ENCODE data around the gene CCNE1.

CCNE1 gene

GRCh38 chr19:29811125-29812079, at the start of gene CCNE1:
CCNE1 (plus strand) TSS chr19:29811991; CDS start chr19:29812556, 565 bp downstream.
- H3K4me1 Mint-ChIP-seq (ENCODE audit: low read depth) = peaks cover 29% of the 10 kb centered on the region
- no peaks in the 10 kb centered on the region for H3K9me3 Mint-ChIP-seq
- H3K4me3 Mint-ChIP-seq = peak within 1 kb of the TSS; percentile 96
- peak within 1 kb of the TSS; percentile 79 for H3K27ac Mint-ChIP-seq
- no peaks in the 10 kb centered on the region for H3K27me3 Mint-ChIP-seq (ENCODE audit: low read depth)
- H3K36me3 Mint-ChIP-seq (ENCODE audit: low read depth) = peaks cover 28% of the 10 kb centered on the region

GRCh38 chr19:29763196-29763595, 48.6 kb upstream of the CCNE1 start:
- Mint-ChIP-seq H3K27ac (no peak overlapping the region), H3K36me3 (ENCODE audit: low read depth) (no peaks in the 10 kb centered on the region), H3K9me3 (no peaks in the 10 kb centered on the region), H3K4me3 (no peak overlapping the region), H3K27me3 (ENCODE audit: low read depth) (peaks cover 4% of the 10 kb centered on the region), H3K4me1 (ENCODE audit: low read depth) (peaks cover 3% of the 10 kb centered on the region)

- Mint-ChIP-seq H3K27ac (no peak overlapping the region), H3K4me3 (no peak overlapping the region), H3K4me1 (ENCODE audit: low read depth) (peaks cover 3% of the 10 kb centered on the region)
Observed at GRCh38 chr19:29764361-29764760, 47.4 kb upstream of the CCNE1 start.

GRCh38 chr19:29766100-29766499, 45.7 kb upstream of the CCNE1 start:
- H3K27me3 Mint-ChIP-seq (ENCODE audit: low read depth) = peaks cover 4% of the 10 kb centered on the region
- no peak overlapping the region for H3K27ac Mint-ChIP-seq
- no peaks in the 10 kb centered on the region for H3K36me3 Mint-ChIP-seq (ENCODE audit: low read depth)
- no peak overlapping the region for H3K4me3 Mint-ChIP-seq
- no peaks in the 10 kb centered on the region for H3K9me3 Mint-ChIP-seq
- peaks cover 6% of the 10 kb centered on the region for H3K4me1 Mint-ChIP-seq (ENCODE audit: low read depth)

More at GRCh38 chr19:29764361-29764760, 47.4 kb upstream of the CCNE1 start:
- H3K36me3 Mint-ChIP-seq (ENCODE audit: low read depth) = no peaks in the 10 kb centered on the region
- no peaks in the 10 kb centered on the region for H3K9me3 Mint-ChIP-seq
- H3K27me3 Mint-ChIP-seq (ENCODE audit: low read depth) = peaks cover 4% of the 10 kb centered on the region

GRCh38 chr19:29767039-29767735, 44.6 kb upstream of the CCNE1 start:
- Mint-ChIP-seq H3K36me3 (ENCODE audit: low read depth) (no peaks in the 10 kb centered on the region), H3K27ac (no peak overlapping the region), H3K9me3 (no peaks in the 10 kb centered on the region)

GRCh38 chr19:29768166-29768565, 43.6 kb upstream of the CCNE1 start:
- Mint-ChIP-seq H3K4me3 (no peak overlapping the region), H3K9me3 (no peaks in the 10 kb centered on the region), H3K27me3 (ENCODE audit: low read depth) (peaks cover 4% of the 10 kb centered on the region), H3K4me1 (ENCODE audit: low read depth) (peaks cover 13% of the 10 kb centered on the region), H3K36me3 (ENCODE audit: low read depth) (no peaks in the 10 kb centered on the region), H3K27ac (no peak overlapping the region)

More at GRCh38 chr19:29767039-29767735, 44.6 kb upstream of the CCNE1 start:
- Mint-ChIP-seq H3K4me1 (ENCODE audit: low read depth) (peaks cover 13% of the 10 kb centered on the region), H3K4me3 (no peak overlapping the region), H3K27me3 (ENCODE audit: low read depth) (peaks cover 4% of the 10 kb centered on the region)

GRCh38 chr19:29769997-29770396, 41.8 kb upstream of the CCNE1 start:
- Mint-ChIP-seq H3K27ac (no peak overlapping the region), H3K36me3 (ENCODE audit: low read depth) (no peaks in the 10 kb centered on the region), H3K9me3 (no peaks in the 10 kb centered on the region), H3K4me3 (no peak overlapping the region), H3K4me1 (ENCODE audit: low read depth) (peaks cover 13% of the 10 kb centered on the region), H3K27me3 (ENCODE audit: low read depth) (no peaks in the 10 kb centered on the region)

- H3K36me3 Mint-ChIP-seq (ENCODE audit: low read depth) = no peaks in the 10 kb centered on the region
- H3K9me3 Mint-ChIP-seq = no peaks in the 10 kb centered on the region
- H3K27ac Mint-ChIP-seq = no peak overlapping the region
- peaks cover 13% of the 10 kb centered on the region for H3K4me1 Mint-ChIP-seq (ENCODE audit: low read depth)
- no peaks in the 10 kb centered on the region for H3K27me3 Mint-ChIP-seq (ENCODE audit: low read depth)
- H3K4me3 Mint-ChIP-seq = no peak overlapping the region
Observed at GRCh38 chr19:29770648-29771047, 41.1 kb upstream of the CCNE1 start.

GRCh38 chr19:29771708-29772414, 39.9 kb upstream of the CCNE1 start:
- no peaks in the 10 kb centered on the region for H3K9me3 Mint-ChIP-seq
- no peak overlapping the region for H3K27ac Mint-ChIP-seq
- no peaks in the 10 kb centered on the region for H3K27me3 Mint-ChIP-seq (ENCODE audit: low read depth)
- no peak overlapping the region for H3K4me3 Mint-ChIP-seq
- H3K36me3 Mint-ChIP-seq (ENCODE audit: low read depth) = no peaks in the 10 kb centered on the region
- H3K4me1 Mint-ChIP-seq (ENCODE audit: low read depth) = peaks cover 13% of the 10 kb centered on the region

- H3K27me3 Mint-ChIP-seq (ENCODE audit: low read depth) = no peaks in the 10 kb centered on the region
- H3K27ac Mint-ChIP-seq = no peak overlapping the region
- no peaks in the 10 kb centered on the region for H3K9me3 Mint-ChIP-seq
- H3K4me1 Mint-ChIP-seq (ENCODE audit: low read depth) = peaks cover 13% of the 10 kb centered on the region
- no peaks in the 10 kb centered on the region for H3K36me3 Mint-ChIP-seq (ENCODE audit: low read depth)
- H3K4me3 Mint-ChIP-seq = no peak overlapping the region
Observed at GRCh38 chr19:29772696-29773095, 39.1 kb upstream of the CCNE1 start.

- Mint-ChIP-seq H3K4me1 (ENCODE audit: low read depth) (peaks cover 13% of the 10 kb centered on the region), H3K27ac (no peak overlapping the region), H3K27me3 (ENCODE audit: low read depth) (no peaks in the 10 kb centered on the region), H3K4me3 (no peak overlapping the region), H3K9me3 (no peaks in the 10 kb centered on the region), H3K36me3 (ENCODE audit: low read depth) (no peaks in the 10 kb centered on the region)
Observed at GRCh38 chr19:29773141-29773540, 38.6 kb upstream of the CCNE1 start.

- Mint-ChIP-seq H3K4me3 (no peak overlapping the region), H3K4me1 (ENCODE audit: low read depth) (peaks cover 13% of the 10 kb centered on the region), H3K27ac (no peak overlapping the region), H3K36me3 (ENCODE audit: low read depth) (no peaks in the 10 kb centered on the region), H3K27me3 (ENCODE audit: low read depth) (no peaks in the 10 kb centered on the region), H3K9me3 (no peaks in the 10 kb centered on the region)
Observed at GRCh38 chr19:29774126-29774525, 37.7 kb upstream of the CCNE1 start.

GRCh38 chr19:29777781-29778309, 33.9 kb upstream of the CCNE1 start:
- Mint-ChIP-seq H3K4me3 (no peak overlapping the region), H3K36me3 (ENCODE audit: low read depth) (no peaks in the 10 kb centered on the region), H3K9me3 (no peaks in the 10 kb centered on the region), H3K4me1 (ENCODE audit: low read depth) (no peaks in the 10 kb centered on the region), H3K27ac (no peak overlapping the region), H3K27me3 (ENCODE audit: low read depth) (no peaks in the 10 kb centered on the region)

- no peaks in the 10 kb centered on the region for H3K36me3 Mint-ChIP-seq (ENCODE audit: low read depth)
- H3K4me3 Mint-ChIP-seq = no peak overlapping the region
- H3K4me1 Mint-ChIP-seq (ENCODE audit: low read depth) = no peaks in the 10 kb centered on the region
- no peaks in the 10 kb centered on the region for H3K27me3 Mint-ChIP-seq (ENCODE audit: low read depth)
- no peaks in the 10 kb centered on the region for H3K9me3 Mint-ChIP-seq
- no peak overlapping the region for H3K27ac Mint-ChIP-seq
Observed at GRCh38 chr19:29779921-29780320, 31.9 kb upstream of the CCNE1 start.

All from T-helper 1 cell treated with Interleukin-12 subunit alpha and Interleukin-12 subunit beta and Interleukin-4 antibody, amounts not matched to agents 30 μg/mL and 1 μg/mL, for 36 hours (primary cell).